ENCODE results near the gene KDM1B. TPM values are rescaled to one million over a fixed set of nuclear protein-coding genes. Genes with fewer than 3 reads are reported as not detected.

The KDM1B gene
- total RNA-seq, 4 donors from 2014 or later, result 28.3 to 32.5 (median 29.6) TPM

DNA sequence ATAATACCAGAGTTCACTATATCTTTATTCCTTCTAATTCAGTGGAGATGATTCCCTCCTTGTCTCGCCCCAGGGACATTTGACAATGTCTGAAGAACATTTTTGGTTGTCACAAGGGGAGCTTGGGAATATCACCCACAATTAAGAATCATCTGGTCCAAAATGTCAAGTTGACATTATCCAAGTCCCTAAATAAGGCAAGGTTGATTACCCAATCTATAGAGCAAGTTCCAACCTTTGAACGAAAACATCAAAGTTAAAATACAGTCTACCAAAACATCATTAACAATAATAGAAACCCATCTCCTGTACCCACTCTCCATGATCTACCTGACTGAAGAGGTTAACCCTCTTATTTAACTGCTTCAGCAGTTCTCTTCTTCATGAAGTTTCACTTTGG is 93.5 kb downstream of the KDM1B start:
- 90% methylated on average over 2 of the region's 2 CpGs for WGBS
- no peaks in the 10 kb centered on the region for H3K27me3 ChIP-seq
- H3K36me3 ChIP-seq, result peaks cover 33% of the 10 kb centered on the region
- no peaks in the 10 kb centered on the region for H3K9me3 ChIP-seq
- H3K4me3 ChIP-seq, result no peak overlapping the region
- DNase-seq (ENCODE audit: low spot score in 2 of 2), result no peak
- H3K27ac ChIP-seq, result no peak overlapping the region
- TF ChIP-seq POLR2A (IDR thresholded peaks at IDR 0.05) (no peak), EP300 (IDR thresholded peaks at IDR 0.05) (no peak), POLR2AphosphoS5 (IDR thresholded peaks at IDR 0.05) (no peak)
- TF ChIP-seq, protein P1, sequence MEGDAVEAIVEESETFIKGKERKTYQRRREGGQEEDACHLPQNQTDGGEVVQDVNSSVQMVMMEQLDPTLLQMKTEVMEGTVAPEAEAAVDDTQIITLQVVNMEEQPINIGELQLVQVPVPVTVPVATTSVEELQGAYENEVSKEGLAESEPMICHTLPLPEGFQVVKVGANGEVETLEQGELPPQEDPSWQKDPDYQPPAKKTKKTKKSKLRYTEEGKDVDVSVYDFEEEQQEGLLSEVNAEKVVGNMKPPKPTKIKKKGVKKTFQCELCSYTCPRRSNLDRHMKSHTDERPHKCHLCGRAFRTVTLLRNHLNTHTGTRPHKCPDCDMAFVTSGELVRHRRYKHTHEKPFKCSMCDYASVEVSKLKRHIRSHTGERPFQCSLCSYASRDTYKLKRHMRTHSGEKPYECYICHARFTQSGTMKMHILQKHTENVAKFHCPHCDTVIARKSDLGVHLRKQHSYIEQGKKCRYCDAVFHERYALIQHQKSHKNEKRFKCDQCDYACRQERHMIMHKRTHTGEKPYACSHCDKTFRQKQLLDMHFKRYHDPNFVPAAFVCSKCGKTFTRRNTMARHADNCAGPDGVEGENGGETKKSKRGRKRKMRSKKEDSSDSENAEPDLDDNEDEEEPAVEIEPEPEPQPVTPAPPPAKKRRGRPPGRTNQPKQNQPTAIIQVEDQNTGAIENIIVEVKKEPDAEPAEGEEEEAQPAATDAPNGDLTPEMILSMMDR (IDR thresholded peaks at IDR 0.05), result no peak
- H3K4me1 ChIP-seq, result no peaks in the 10 kb centered on the region

DNA sequence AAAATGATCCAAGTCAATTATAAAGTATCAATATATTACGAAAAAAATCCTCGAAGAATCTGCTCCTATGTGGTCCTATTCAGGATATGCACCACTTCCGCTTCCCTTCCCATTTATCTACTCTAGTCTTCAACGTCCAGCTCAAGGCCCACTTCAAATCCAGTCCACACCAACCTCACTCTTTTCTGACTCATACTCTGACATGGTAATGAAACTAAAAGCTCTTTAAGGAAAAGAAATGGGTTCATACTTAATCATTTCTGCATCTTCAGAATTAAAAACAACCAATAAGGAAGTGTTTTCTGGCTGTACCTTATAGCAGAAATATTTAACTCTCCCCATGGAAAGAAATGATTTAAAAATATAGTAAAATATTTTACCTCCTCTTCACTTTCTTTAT is 94.0 kb downstream of the KDM1B start:
- Histone ChIP-seq H3K36me3 (peaks cover 34% of the 10 kb centered on the region), H3K9me3 (no peaks in the 10 kb centered on the region), H3K4me3 (no peak overlapping the region), H3K27ac (no peak overlapping the region), H3K4me1 (no peaks in the 10 kb centered on the region), H3K27me3 (no peaks in the 10 kb centered on the region)
- 95% methylated on average over 4 of the region's 4 CpGs for WGBS
- no peak for DNase-seq (ENCODE audit: low spot score in 2 of 2)
- TF ChIP-seq, protein P1 (IDR thresholded peaks at IDR 0.05), result no peak

DNA sequence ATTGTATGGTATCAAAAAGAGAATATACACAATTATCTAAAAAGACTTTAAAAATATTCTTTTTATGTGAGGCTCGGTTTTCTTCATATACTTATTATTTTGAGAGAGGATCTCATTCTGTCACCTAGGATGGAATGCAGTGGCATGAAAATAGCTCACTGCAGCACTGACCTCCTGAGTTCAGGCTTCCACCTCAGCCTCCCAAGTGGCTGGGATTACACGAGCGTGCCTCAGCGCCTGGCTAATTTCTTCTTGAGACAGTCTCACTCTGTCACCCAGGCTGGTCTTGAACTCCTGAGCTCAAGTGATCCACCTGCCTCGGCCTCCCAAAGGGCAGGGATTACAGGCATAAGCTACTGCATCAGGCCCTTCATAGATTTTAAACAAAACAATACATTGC is 98.4 kb downstream of the KDM1B start:
- 92% methylated on average over 5 of the region's 5 CpGs for WGBS
- no peaks in the 10 kb centered on the region for H3K27me3 ChIP-seq
- TF ChIP-seq EP300 (IDR thresholded peaks at IDR 0.05), result no peak
- TF ChIP-seq POLR2A (IDR thresholded peaks at IDR 0.05), result no peak
- TF ChIP-seq, protein P1 (IDR thresholded peaks at IDR 0.05), result no peak
- TF ChIP-seq POLR2AphosphoS5 (IDR thresholded peaks at IDR 0.05), result no peak
- H3K9me3 ChIP-seq, result no peaks in the 10 kb centered on the region
- DNase-seq (ENCODE audit: low spot score in 2 of 2), result no peak
- no peak overlapping the region for H3K4me3 ChIP-seq
- no peak overlapping the region for H3K27ac ChIP-seq
- H3K4me1 ChIP-seq, result peaks cover 4% of the 10 kb centered on the region
- peaks cover 40% of the 10 kb centered on the region for H3K36me3 ChIP-seq

DNA sequence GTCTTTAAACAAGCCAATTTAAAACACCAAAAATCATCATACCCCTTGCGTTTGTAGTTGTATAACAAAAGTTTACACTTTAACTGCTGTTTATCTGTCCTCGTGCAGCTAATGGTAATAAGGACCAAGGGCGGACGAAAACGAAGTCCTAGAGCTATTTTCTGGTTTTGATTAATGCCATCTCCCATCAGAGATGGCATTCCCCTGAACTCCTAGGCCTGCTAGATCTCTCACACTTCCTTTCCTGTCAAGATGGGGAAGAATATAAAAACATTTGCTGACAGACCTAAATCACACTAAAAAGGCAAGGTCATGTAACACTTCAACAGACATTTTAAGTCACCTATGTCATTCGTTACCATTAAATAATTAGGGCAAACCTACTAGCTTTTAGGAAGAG is 99.6 kb downstream of the KDM1B start:
- TF ChIP-seq, protein P1 (IDR thresholded peaks at IDR 0.05), result no peak

DNA sequence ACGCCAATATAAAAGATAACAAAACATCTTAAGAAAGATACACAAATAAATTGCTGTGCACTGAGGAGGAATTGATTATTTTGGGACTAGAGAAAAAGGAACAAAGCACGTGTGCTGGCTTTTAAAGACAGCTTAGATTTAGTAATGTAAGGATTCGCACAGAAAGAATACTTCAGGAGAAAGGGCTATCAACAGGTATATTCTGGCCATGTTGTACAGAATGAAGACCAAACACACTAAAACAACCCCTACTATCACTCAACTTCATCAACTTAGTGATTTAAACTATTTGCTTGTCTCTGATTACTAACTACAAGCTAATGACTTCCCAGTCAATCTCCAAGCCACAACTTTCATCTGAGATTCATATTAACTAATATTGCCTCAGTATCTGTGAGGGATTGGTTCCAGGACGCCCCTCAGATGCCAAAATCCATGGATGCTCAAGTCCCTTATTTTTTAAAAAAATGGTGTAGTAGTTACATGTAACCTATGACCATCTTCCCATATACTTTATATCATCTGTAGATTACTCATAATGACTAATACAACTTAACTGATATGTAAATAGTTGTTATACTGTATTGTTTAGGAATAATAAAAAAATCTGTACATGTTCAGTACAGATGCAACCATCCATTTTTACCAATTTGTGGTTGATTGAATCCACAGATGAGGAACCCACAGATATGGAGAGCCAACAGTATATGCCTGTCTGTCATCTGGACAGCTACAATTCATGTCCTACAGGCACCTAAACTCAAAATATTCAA is 104.6 kb downstream of the KDM1B start:
- no peak for DNase-seq (ENCODE audit: low spot score in 2 of 2)
- Histone ChIP-seq H3K4me3 (no peak overlapping the region), H3K36me3 (peaks cover 30% of the 10 kb centered on the region), H3K9me3 (no peaks in the 10 kb centered on the region), H3K27ac (no peak overlapping the region), H3K27me3 (no peaks in the 10 kb centered on the region), H3K4me1 (peaks cover 43% of the 10 kb centered on the region)
- TF ChIP-seq POLR2A (IDR thresholded peaks at IDR 0.05), result no peak
- no peak for TF ChIP-seq EP300 (IDR thresholded peaks at IDR 0.05)
- no peak for TF ChIP-seq POLR2AphosphoS5 (IDR thresholded peaks at IDR 0.05)
- TF ChIP-seq, protein P1 (IDR thresholded peaks at IDR 0.05), result no peak
- 83% methylated on average over 4 of the region's 4 CpGs for WGBS

More for the DNA sequence above, 99.6 kb downstream of the KDM1B start:
- Histone ChIP-seq H3K4me3 (no peak overlapping the region), H3K27ac (no peak overlapping the region), H3K4me1 (peaks cover 9% of the 10 kb centered on the region), H3K27me3 (no peaks in the 10 kb centered on the region), H3K36me3 (peaks cover 38% of the 10 kb centered on the region), H3K9me3 (no peaks in the 10 kb centered on the region)
- WGBS, result 85% methylated on average over 6 of the region's 6 CpGs
- no peak for DNase-seq (ENCODE audit: low spot score in 2 of 2)
